SK-N-SH (cell line): Measurements from ENCODE around the gene ZBTB43. TPM values are rescaled to one million over a fixed set of nuclear protein-coding genes. Genes with fewer than 3 reads are reported as not detected.

Experiments used
- CTCF ChIA-PET: fragments of 300-600, 350-600 bp; formaldehyde crosslinking; extraction: SDS; loops from one replicate; lab custom pipeline; 2021; lab: Yijun Ruan, JAX
- POLR2A ChIA-PET: fragments of 350-600 bp; sonication (Branson Sonifier 250); formaldehyde crosslinking; extraction: SDS; loops from one replicate; lab custom pipeline; 2020; ENCODE audit warnings: antibody characterized with exemption, inconsistent platforms; lab: Yijun Ruan, JAX
- DNase-seq: peaks from one replicate; pipeline ENCODE4 v3.0.0; 2012
- H2AFZ ChIP-seq: fragments of 200-600 bp; sonication (generic); 2 replicates; pipeline ENCODE4 v1.8.1; 2016; ENCODE audit warnings: antibody characterized with exemption, mild to moderate bottlenecking, low read depth
- H3F3A ChIP-seq: fragments of 200-600 bp; sonication (generic); replicated peaks from 2 replicates; pipeline ENCODE3; 2016; ENCODE audit warnings: antibody characterized with exemption, mild to moderate bottlenecking; ENCODE audit not compliant: insufficient read depth
- H3K27ac ChIP-seq, 2 experiments: fragments of 200-500 bp in 1 of 2; fragments of 200-600 bp in 1 of 2; sonication (Bioruptor generic) in 1 of 2; sonication (generic), shearing (Covaris generic) in 1 of 2; 2 replicates each; pipeline versions ENCODE4 v1.5.1 to v1.6.1; 2014 to 2016; ENCODE audit warnings: low read depth in 2 of 2, inconsistent platforms in 1 of 2, low read length in 1 of 2, mild to moderate bottlenecking in 1 of 2, mixed read lengths in 1 of 2
- H3K27me3 ChIP-seq: fragments of 200-600 bp; sonication (generic), shearing (Covaris generic); 2 replicates; pipeline ENCODE4 v1.6.1; 2016; ENCODE audit warnings: mixed run types; ENCODE audit not compliant: insufficient read depth
- H3K36me3 ChIP-seq, 2 experiments: fragments of 200-500 bp in 1 of 2; fragments of 200-600 bp in 1 of 2; sonication (Bioruptor generic) in 1 of 2; sonication (generic) in 1 of 2; replicated peaks in 1 of 2; 2 replicates each; pipeline versions ENCODE3 to v1.5.1; 2014 to 2016; ENCODE audit warnings: low read length in 1 of 2, mild to moderate bottlenecking in 1 of 2; ENCODE audit not compliant: insufficient read depth in 2 of 2, control insufficient read depth in 1 of 2
- H3K4me1 ChIP-seq, 2 experiments: fragments of 200-500 bp in 1 of 2; fragments of 200-600 bp in 1 of 2; sonication (Bioruptor generic) in 1 of 2; sonication (generic), shearing (Covaris generic) in 1 of 2; 2 replicates each; pipeline versions ENCODE4 v1.5.1 to v1.6.1; 2014 to 2016; ENCODE audit warnings: low read depth in 1 of 2, low read length in 1 of 2, mixed run types in 1 of 2; ENCODE audit not compliant: insufficient read depth in 2 of 2, control insufficient read depth in 1 of 2
- H3K4me2 ChIP-seq: fragments of 200-600 bp; sonication (generic), shearing (Covaris generic); 2 replicates; pipeline ENCODE4 v1.6.1; 2017; ENCODE audit warnings: mixed run types
- H3K4me3 ChIP-seq, 2 experiments: fragments of 200-500 bp in 1 of 2; fragments of 200-600 bp in 1 of 2; sonication (Bioruptor generic) in 1 of 2; sonication (generic), shearing (Covaris generic) in 1 of 2; 2 replicates each; pipeline versions ENCODE4 v1.5.1 to v1.8.1; 2014 to 2016; ENCODE audit warnings: low read depth in 2 of 2, inconsistent platforms in 1 of 2, low read length in 1 of 2, mild to moderate bottlenecking in 1 of 2, mixed read lengths in 1 of 2, moderate library complexity in 1 of 2
- H3K79me2 ChIP-seq: fragments of 200-600 bp; sonication (generic); 2 replicates; pipeline ENCODE4 v1.8.1; 2017; ENCODE audit warnings: mild to moderate bottlenecking; ENCODE audit not compliant: insufficient read depth
- H3K9ac ChIP-seq: fragments of 200-600 bp; sonication (generic); 2 replicates; pipeline ENCODE4 v1.6.1; 2017; ENCODE audit warnings: mixed run types
- H3K9me2 ChIP-seq: fragments of 200-600 bp; sonication (generic); 2 replicates; pipeline ENCODE4 v1.6.1; 2017; ENCODE audit warnings: mixed run types
- H3K9me3 ChIP-seq: fragments of 200-600 bp; sonication (generic); 2 replicates; pipeline ENCODE4 v1.6.1; 2017; ENCODE audit warnings: mixed run types, mild to moderate bottlenecking, moderate library complexity
- H4K20me1 ChIP-seq: fragments of 200-600 bp; sonication (generic); 2 replicates; pipeline ENCODE4 v1.6.1; 2017; ENCODE audit warnings: mild to moderate bottlenecking, mixed run types; ENCODE audit not compliant: insufficient read depth
- CTCF ChIP-seq: fragments of 200-600 bp; sonication (generic); IDR thresholded peaks from 2 replicates; pipeline ENCODE4 v1.6.1; 2017; ENCODE audit warnings: antibody characterized with exemption, mild to moderate bottlenecking, moderate library complexity
- ELF1 ChIP-seq: IDR thresholded peaks from 2 replicates; pipeline ENCODE4 v1.4.0; 2012
- GABPA ChIP-seq: IDR thresholded peaks from 2 replicates; pipeline ENCODE4 v1.4.0; 2012; ENCODE audit warnings: low read depth, mild to moderate bottlenecking
- GATA2 ChIP-seq: sonication (generic); formaldehyde crosslinking; IDR thresholded peaks from 2 replicates; pipeline ENCODE4 v1.5.0; 2020; ENCODE audit warnings: mild to moderate bottlenecking, missing genetic modification reagents
- JUND ChIP-seq: IDR thresholded peaks from 2 replicates; pipeline ENCODE4 v1.4.0; 2012
- MAX ChIP-seq: IDR thresholded peaks from 2 replicates; pipeline ENCODE4 v1.4.0; 2012; ENCODE audit warnings: low read depth
- POLR2AphosphoS5 ChIP-seq: IDR thresholded peaks from 2 replicates; pipeline ENCODE4 v1.6.1; 2012; ENCODE audit warnings: low read depth, low read length
- RAD21 ChIP-seq: IDR thresholded peaks from 2 replicates; pipeline ENCODE4 v1.6.1; 2012; ENCODE audit warnings: mild to moderate bottlenecking, low read length
- RXRA ChIP-seq: IDR thresholded peaks from 2 replicates; pipeline ENCODE4 v1.4.0; 2012; ENCODE audit warnings: low read depth, mild to moderate bottlenecking, borderline replicate concordance
- SIN3A ChIP-seq: IDR thresholded peaks from 2 replicates; pipeline ENCODE4 v1.6.1; 2012; ENCODE audit warnings: low read depth, mild to moderate bottlenecking, low read length, moderate library complexity, borderline replicate concordance
- TAF1 ChIP-seq: IDR thresholded peaks from 2 replicates; pipeline ENCODE4 v1.6.1; 2012; ENCODE audit warnings: low read depth, mild to moderate bottlenecking, low read length, moderate library complexity, borderline replicate concordance
- TCF12 ChIP-seq: IDR thresholded peaks from 2 replicates; pipeline ENCODE4 v1.4.0; 2012
- TEAD4 ChIP-seq: IDR thresholded peaks from 2 replicates; pipeline ENCODE4 v1.4.0; 2012; ENCODE audit warnings: mild to moderate bottlenecking, borderline replicate concordance; ENCODE audit not compliant: insufficient read depth
- USF2 ChIP-seq: fragments of 150-350 bp; IDR thresholded peaks from 2 replicates; pipeline ENCODE4 v1.6.1; 2017; ENCODE audit warnings: antibody characterized with exemption, low read length, low read depth, borderline replicate concordance
- ZBTB33 ChIP-seq: IDR thresholded peaks from 2 replicates; pipeline ENCODE4 v1.4.0; 2012; ENCODE audit warnings: low read depth, borderline replicate concordance
- WGBS: methylation state at CpG from one replicate; pipeline ENCODE4 v1.1.6; 2017; ENCODE audit warnings: low lambda C conversion rate; 5-methylcytosine and 5-hydroxymethylcytosine counted together
- polyA plus RNA-seq, 3 experiments: library from polyadenylated mRNA; depleted of rRNA; stranded (reverse); fragments of >200 nt; gene quantifications; 2 replicates each; pipeline ENCODE4 v1.2.3, GENCODE V29; 2012

Gene ZBTB43
- polyA plus RNA-seq, 1 of the 3 experiments (the other 2 are of a cell fraction) = 3.5 TPM

- 0% methylated on average over 9 of the region's 67 CpGs for WGBS
- ChIA-PET POLR2A (interaction anchor here (1.0 to 1.2 kb wide), 2 partner anchors 17 to 55 kb away, joined by 3 to 6 read pairs; partner anchors contain the start of gene ZBTB43), CTCF (interaction anchor here (0.6 to 3.0 kb wide), 13 partner anchors 10 to 522 kb away, joined by 3 to 25 read pairs (median 4); no protein-coding TSS in a partner anchor)
- H3K4me1 ChIP-seq = peaks cover 0 to 20% of the 10 kb centered on the region in 2 experiments; a peak in 2 of 4 replicates
- DNase-seq = peak; percentile 96
- peak within 1 kb of the TSS; percentile 81 for H2AFZ ChIP-seq
- H3K27me3 ChIP-seq = peaks cover 5% of the 10 kb centered on the region; the same call in 1 of the 2 replicates
- peak within 1 kb of the TSS; percentile 90 to 96 for H3K4me3 ChIP-seq
- H3K4me2 ChIP-seq = peak within 1 kb of the TSS; percentile 96
- H4K20me1 ChIP-seq = peaks cover 27% of the 10 kb centered on the region
- no peaks in the 10 kb centered on the region for H3K9me3 ChIP-seq
- H3K9me2 ChIP-seq = no peaks in the 10 kb centered on the region
- TF ChIP-seq MAX = peak; percentile 53; the same call in 1 of the 2 replicates
- no peak for TF ChIP-seq ZBTB33
- TF ChIP-seq ELF1 = no peak
- TF ChIP-seq SIN3A = peak; percentile 30; the same call in 1 of the 2 replicates
- TF ChIP-seq TEAD4 = no peak
- no peak for TF ChIP-seq USF2
- TF ChIP-seq RXRA = no peak
- peak; percentile 79 for TF ChIP-seq GABPA
- TF ChIP-seq TAF1 = peak; percentile 59; the same call in 1 of the 2 replicates
- TF ChIP-seq CTCF = peak; percentile 97
- TF ChIP-seq JUND = no peak
- TF ChIP-seq GATA2 (CRISPR knock-in tag) = no peak
- TF ChIP-seq POLR2AphosphoS5 = peak; percentile 87
- TF ChIP-seq RAD21 = 0 out of 2 replicates have a peak, but pooled peaks have one; percentile 4
- TF ChIP-seq TCF12 = no peak
- H3K27ac ChIP-seq = peak within 1 kb of the TSS; percentile 50 to 85
- H3F3A ChIP-seq = no peaks in the 10 kb centered on the region
- H3K36me3 ChIP-seq = peaks cover 17 to 21% of the 10 kb centered on the region in 2 experiments
- H3K79me2 ChIP-seq = peaks cover 43% of the 10 kb centered on the region
- H3K9ac ChIP-seq = peak within 1 kb of the TSS; percentile 76
Observed at GRCh38 chr9:126860077-126860756, 55.4 kb downstream of the ZBTB43 start, which contains the start of gene ZBTB34. Gene ZBTB34 (plus strand): TSS chr9:126860639. CDS start chr9:126879400, 18,761 bp downstream.
